HepG2 (cell line): ENCODE measurements around the gene TAS2R8. TPM values are rescaled to one million over a fixed set of nuclear protein-coding genes. Genes with fewer than 3 reads are reported as not detected.

Experiments used
- ATAC-seq: fragments of 200-7000 bp; cut with Tn5 transposase; 3 replicates; pipeline ENCODE4 v1.9.1; 2020; ENCODE audit warnings: mild to moderate bottlenecking, moderate library complexity
- BruUV-seq: library from RNA; stranded (reverse); fragments of 400-500 nt; replicated peaks from 2 replicates; lab custom pipeline; 2021; lab: Mats Ljungman, UMichigan
- CTCF ChIA-PET: fragments of 300-600 bp; formaldehyde crosslinking; extraction: SDS; loops from one replicate; lab custom pipeline; 2021; ENCODE audit warnings: low total read pairs, inconsistent platforms, low intra/inter-chr PET ratio; lab: Yijun Ruan, JAX
- POLR2A ChIA-PET: fragments of 350-600 bp; sonication (Branson Sonifier 250); formaldehyde crosslinking; loops from one replicate; lab custom pipeline; 2020; ENCODE audit warnings: antibody characterized with exemption, inconsistent platforms; lab: Yijun Ruan, JAX
- DNase-seq: peaks from one replicate; pipeline ENCODE4 v3.0.0-alpha.2; 2015; ENCODE audit warnings: low spot score
- FAIRE-seq: peaks from 3 replicates; lab custom pipeline; 2011; peaks lifted over from hg19 to GRCh38; lab: Jason Lieb, UNC
- H2AFZ ChIP-seq: one replicate; pipeline ENCODE4 v1.6.1; 2011; ENCODE audit warnings: low read length, inconsistent platforms
- H3K27ac ChIP-seq: fragments of 300-600 bp; 3 replicates; pipeline ENCODE4 v1.8.0; 2011; ENCODE audit warnings: mixed run types, mild to moderate bottlenecking, mixed read lengths, low read length, inconsistent platforms; ENCODE audit not compliant: insufficient read depth; ENCODE audit errors: extremely low read length
- H3K27me3 ChIP-seq, 2 experiments: fragments of 200-600 bp in 1 of 2; 2 replicates in 1 of 2; 3 replicates in 1 of 2; pipeline versions ENCODE4 v1.6.0 to v1.8.0; 2011; ENCODE audit warnings: low read length in 2 of 2, mild to moderate bottlenecking in 2 of 2, moderate library complexity in 2 of 2, inconsistent platforms in 1 of 2; ENCODE audit not compliant: insufficient read depth in 2 of 2, control insufficient read depth in 1 of 2
- H3K36me3 ChIP-seq, 2 experiments: fragments of 200-600 bp in 1 of 2; replicated peaks in 1 of 2; 2 replicates in 1 of 2; 3 replicates in 1 of 2; pipeline versions ENCODE4 v1.5.1 to v1.8.0; 2011; ENCODE audit warnings: low read length in 2 of 2, inconsistent platforms in 1 of 2; ENCODE audit not compliant: insufficient read depth in 2 of 2, control insufficient read depth in 1 of 2
- H3K4me1 ChIP-seq: 2 replicates; pipeline ENCODE4 v1.5.1; 2012; ENCODE audit warnings: low read length, inconsistent platforms; ENCODE audit not compliant: insufficient read depth
- H3K4me2 ChIP-seq: 2 replicates; pipeline ENCODE4 v1.6.0; 2011; ENCODE audit warnings: low read depth, low read length, inconsistent platforms
- H3K4me3 ChIP-seq, 3 experiments: fragments of 200-600 bp in 1 of 3; sonication (generic), shearing (Covaris generic) in 1 of 3; replicated peaks in 1 of 3; 2 replicates each; pipeline ENCODE4 v1.5.1; 2011 to 2016; ENCODE audit warnings: low read length in 3 of 3, inconsistent platforms in 2 of 3, low read depth in 2 of 3, mild to moderate bottlenecking in 2 of 3, control low read depth in 1 of 3, mixed read lengths in 1 of 3; ENCODE audit not compliant: insufficient read depth in 1 of 3
- H3K79me2 ChIP-seq: one replicate; pipeline ENCODE4 v1.6.1; 2011; ENCODE audit warnings: low read length, inconsistent platforms; ENCODE audit not compliant: insufficient read depth
- H3K9ac ChIP-seq: 2 replicates; pipeline ENCODE4 v1.6.0; 2011; ENCODE audit warnings: mild to moderate bottlenecking, low read depth, low read length, inconsistent platforms; ENCODE audit not compliant: insufficient read depth
- H3K9me3 ChIP-seq: 2 replicates; pipeline ENCODE4 v1.5.1; 2012; ENCODE audit warnings: mild to moderate bottlenecking, low read length
- H4K20me1 ChIP-seq: 2 replicates; pipeline ENCODE4 v1.6.0; 2011; ENCODE audit warnings: inconsistent platforms, mild to moderate bottlenecking, low read length, moderate library complexity; ENCODE audit not compliant: insufficient read depth
- ARID3A ChIP-seq: IDR thresholded peaks from 2 replicates; pipeline ENCODE4 v1.6.1; 2012; ENCODE audit warnings: low read depth, low read length, improper control_type of control experiment
- CTCF ChIP-seq: sonication (generic); formaldehyde crosslinking; IDR thresholded peaks from 2 replicates; pipeline ENCODE4 v1.5.0; 2020; ENCODE audit warnings: mild to moderate bottlenecking, missing genetic modification reagents, moderate library complexity
- MNT ChIP-seq: fragments of 450-650 bp; IDR thresholded peaks from 2 replicates; pipeline ENCODE4 v1.6.1; 2016
- PPARG ChIP-seq: conservative IDR thresholded peaks from 2 replicates; pipeline ENCODE4 v1.6.1; 2016; ENCODE audit warnings: missing biosample characterization, missing genetic modification reagents
- RAD21 ChIP-seq: fragments of 450-650 bp; formaldehyde crosslinking; IDR thresholded peaks from 2 replicates; pipeline ENCODE4 v1.5.0; 2020; ENCODE audit warnings: mild to moderate bottlenecking
- RNF2 ChIP-seq: fragments of 450-650 bp; conservative IDR thresholded peaks from 2 replicates; pipeline ENCODE4 v1.6.1; 2016; ENCODE audit warnings: low read depth
- SMC3 ChIP-seq: IDR thresholded peaks from 2 replicates; pipeline ENCODE4 v1.6.1; 2011; ENCODE audit warnings: low read length, improper control_type of control experiment
- STAG1 ChIP-seq: sonication (generic); formaldehyde crosslinking; IDR thresholded peaks from 2 replicates; pipeline ENCODE4 v1.4.0; 2020; ENCODE audit warnings: missing genetic modification reagents
- YEATS4 ChIP-seq: sonication (generic); formaldehyde crosslinking; IDR thresholded peaks from 2 replicates; pipeline ENCODE4 v1.4.0; 2020; ENCODE audit warnings: missing genetic modification reagents, borderline replicate concordance
- ZBTB2 ChIP-seq: sonication (generic); formaldehyde crosslinking; IDR thresholded peaks from 2 replicates; pipeline ENCODE4 v1.8.0; 2022; ENCODE audit warnings: low read depth, missing genetic modification reagents
- ZBTB21 ChIP-seq: sonication (generic); formaldehyde crosslinking; IDR thresholded peaks from 2 replicates; pipeline ENCODE4 v1.4.0; 2020; ENCODE audit warnings: missing genetic modification reagents
- ZFP41 ChIP-seq: sonication (generic); formaldehyde crosslinking; IDR thresholded peaks from 2 replicates; pipeline ENCODE4 v1.4.0; 2020; ENCODE audit warnings: mild to moderate bottlenecking, missing genetic modification reagents, borderline replicate concordance
- ZNF280B ChIP-seq: sonication (generic); formaldehyde crosslinking; IDR thresholded peaks from 2 replicates; pipeline ENCODE4 v1.5.0; 2020; ENCODE audit warnings: missing genetic modification reagents, mild to moderate bottlenecking, borderline replicate concordance
- ZNF510 ChIP-seq: sonication (generic); formaldehyde crosslinking; IDR thresholded peaks from 2 replicates; pipeline ENCODE4 v1.4.0; 2020; ENCODE audit warnings: low read depth, mild to moderate bottlenecking, missing genetic modification reagents
- ZNF572 ChIP-seq: sonication (generic); formaldehyde crosslinking; IDR thresholded peaks from 2 replicates; pipeline ENCODE4 v1.5.1; 2020; ENCODE audit warnings: mild to moderate bottlenecking, missing genetic modification reagents
- ZNF768 ChIP-seq: sonication (generic); formaldehyde crosslinking; IDR thresholded peaks from 2 replicates; pipeline ENCODE4 v1.4.0; 2020; ENCODE audit warnings: missing genetic modification reagents
- ZSCAN29 ChIP-seq: sonication (generic); formaldehyde crosslinking; conservative IDR thresholded peaks from 2 replicates; pipeline ENCODE4 v1.4.0; 2020; ENCODE audit warnings: mild to moderate bottlenecking, missing genetic modification reagents
- WGBS: methylation state at CpG from one replicate; pipeline ENCODE4 v1.1.6; 2017; ENCODE audit warnings: low lambda C conversion rate; 5-methylcytosine and 5-hydroxymethylcytosine counted together
- in situ Hi-C: cut with HindIII; loops from 2 replicates; pipeline ENCODE4 v1.10.0; 2017; ENCODE audit warnings: low pct_unique_long_range_greater_than_20kb; ENCODE audit not compliant: extremely low pct_ligation_motif_present
- intact Hi-C: fragments of 100-400 bp; cut with micrococcal nuclease; formaldehyde crosslinking; loops from one replicate; pipeline ENCODE4 v1.10.0; 2022; ENCODE audit not compliant: unreplicated experiment
- polyA plus RNA-seq, 8 experiments: library from polyadenylated mRNA; depleted of rRNA in 3 of 8; stranded (reverse) in 7 of 8; unstranded in 1 of 8; fragments of >200 nt; fragmentation: Illumina TruSeq in 4 of 8; extraction: Trizol in 4 of 8; gene quantifications; 2 replicates each; pipeline versions ENCODE4 v1.2.1 to v1.2.3, GENCODE V29; 2011 to 2016; ENCODE audit warnings: low read depth in 4 of 8, missing spikeins in 1 of 8, mixed read lengths in 1 of 8; ENCODE audit not compliant: insufficient read depth in 1 of 8
- total RNA-seq, 5 experiments: library from RNA; depleted of rRNA; stranded (reverse); fragments of >200 nt; fragmentation: Illumina TruSeq; extraction: Trizol; gene quantifications; 2 replicates each; pipeline ENCODE4 v1.2.3, GENCODE V29; 2016; ENCODE audit warnings: low read depth in 1 of 5

TAS2R8 gene
- total and polyA plus RNA-seq, 2 of the 13 experiments (the other 11 are each of a cell fraction or from before 2014, with no cell fraction given): 0.09 TPM; not detected in 1

GRCh38 chr12:10771132-10771733 is 35.9 kb downstream of the TAS2R8 start:
- no TSS peak for BruUV-seq
- no peaks in the 10 kb centered on the region for H3K9me3 ChIP-seq
- H4K20me1 ChIP-seq: no peaks in the 10 kb centered on the region
- no peaks in the 10 kb centered on the region for H3K36me3 ChIP-seq
- intact Hi-C loops: loop anchor here (1.0 to 2.0 kb wide), 3 partner anchors 130 to 715 kb away; no protein-coding TSS in a partner anchor
- no peak overlapping the region for H2AFZ ChIP-seq
- ChIA-PET POLR2A (no interaction called here), CTCF (interaction anchor here (1.5 to 2.5 kb wide), 3 partner anchors 130 to 715 kb away, joined by 5 to 47 read pairs (median 28); no protein-coding TSS in a partner anchor)
- no peak overlapping the region for H3K9ac ChIP-seq
- H3K27me3 ChIP-seq: peaks cover 0 to 6% of the 10 kb centered on the region in 2 experiments; a peak in 2 of 5 replicates
- no peak overlapping the region for H3K27ac ChIP-seq
- ATAC-seq (no peak), FAIRE-seq (no peak), DNase-seq (peak; percentile 24)
- 3% methylated on average over 1 of the region's 1 CpG for WGBS
- no peak overlapping the region for H3K4me3 ChIP-seq
- no peaks in the 10 kb centered on the region for H3K4me1 ChIP-seq
- H3K79me2 ChIP-seq: no peaks in the 10 kb centered on the region
- in situ Hi-C loops: loop anchor here (5.0 kb wide), 1 partner anchor 426 kb away; no protein-coding TSS in a partner anchor
- no peak overlapping the region for H3K4me2 ChIP-seq
- TF ChIP-seq ZNF768 (CRISPR knock-in tag) (no peak), CTCF (CRISPR knock-in tag) (peak; percentile 66), ARID3A (peak; percentile 76), YEATS4 (CRISPR knock-in tag) (no peak), ZSCAN29 (CRISPR knock-in tag) (no peak), ZNF510 (CRISPR knock-in tag) (no peak), RNF2 (no peak), RAD21 (CRISPR knock-in tag) (peak; percentile 46; the same call in 1 of the 2 replicates), ZBTB21 (CRISPR knock-in tag) (no peak), SMC3 (peak; percentile 80), ZNF280B (CRISPR knock-in tag) (no peak), STAG1 (CRISPR knock-in tag) (peak; percentile 89), ZFP41 (no peak), ZNF572 (CRISPR knock-in tag) (no peak), PPARG (CRISPR knock-in tag) (no peak), ZBTB2 (CRISPR knock-in tag) (no peak), MNT (no peak)
